ENCODE measurements around the gene THAP8.
"Not testable (repeated sequence)": the region's sequence is repeated elsewhere in the genome, so short reads cannot be mapped to it uniquely, and the experiment has no call there.

THAP8 gene

GRCh38 chr19:36067681-36068080 lies 13.6 kb upstream of the THAP8 start:
- no peak for DNase-seq

- no peak for DNase-seq
Observed at GRCh38 chr19:36064826-36065225, 10.7 kb upstream of the THAP8 start.

DNA sequence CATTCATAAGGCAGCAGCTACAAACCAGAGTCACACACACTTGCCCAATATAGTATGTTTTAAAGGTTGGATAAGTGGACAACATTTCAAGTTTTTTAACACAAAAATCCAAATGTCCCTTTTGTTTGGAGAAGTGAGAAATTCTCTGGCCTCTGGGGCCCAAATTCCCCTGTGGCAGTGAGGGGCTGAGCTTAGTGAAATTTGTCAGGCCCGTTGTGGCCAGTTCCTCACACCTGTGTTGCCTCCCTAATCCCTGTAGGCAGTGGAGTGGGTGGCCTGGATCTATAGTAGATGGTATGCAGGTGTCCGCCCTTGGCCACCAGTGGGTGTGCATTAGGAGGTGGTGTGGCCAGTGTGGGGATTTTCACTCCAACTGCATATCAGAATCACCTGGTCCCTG lies 7.3 kb upstream of the THAP8 start:
- DNase-seq, result no peak

DNA sequence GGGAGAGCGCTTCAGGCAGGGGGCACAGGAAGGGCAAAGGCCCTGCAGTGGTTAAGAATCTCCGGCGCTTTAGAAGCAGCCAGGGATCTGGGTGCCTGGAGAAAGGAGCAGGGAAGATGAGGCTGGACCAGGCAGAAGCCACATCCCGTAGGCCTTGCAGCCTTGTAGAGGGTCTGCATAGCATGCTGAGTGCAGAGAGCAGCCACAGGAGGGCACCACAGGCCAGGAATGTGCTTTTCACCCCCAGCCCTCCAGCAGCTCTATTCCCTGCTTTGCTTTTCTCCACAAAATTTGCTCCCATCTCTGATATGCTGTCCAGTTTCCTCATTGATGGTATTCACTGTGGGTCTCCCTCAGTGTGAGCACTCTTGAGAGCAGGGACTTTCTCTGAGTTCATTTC lies 6.3 kb upstream of the THAP8 start:
- peak; percentile 15 for DNase-seq

GRCh38 chr19:36059180-36059910 lies 5.3 kb upstream of the THAP8 start:
- no peak for DNase-seq

GRCh38 chr19:36058481-36059179 lies 4.5 kb upstream of the THAP8 start:
- no peak for DNase-seq

GRCh38 chr19:36054733-36055686 lies 925 bp upstream of the THAP8 start, which contains the start of gene WDR62:
Gene WDR62, plus strand, starts transcription at chr19:36054897. Its CDS starts 75 bp downstream, at chr19:36054972.
- peak; percentile 93 for DNase-seq

DNA sequence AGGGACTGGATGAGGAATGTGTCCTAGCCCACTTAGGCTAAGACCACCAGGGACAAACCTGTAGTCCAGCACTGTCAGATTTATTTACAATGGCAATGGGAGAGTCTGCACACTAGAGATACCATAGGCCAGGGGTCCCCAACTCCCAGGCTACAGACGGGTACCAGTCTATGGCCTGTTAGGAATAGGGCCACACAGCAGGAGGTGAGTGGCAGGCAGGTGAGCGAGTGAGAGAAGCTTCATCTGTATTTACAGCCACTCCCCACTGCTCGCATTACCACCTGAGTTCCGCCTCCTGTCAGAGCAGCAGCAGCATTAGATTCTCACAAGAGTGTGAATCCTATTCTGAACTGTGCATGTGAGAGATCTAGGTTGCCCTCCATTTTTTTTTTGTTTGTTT lies 2.4 kb downstream of the THAP8 start:
- DNase-seq, result no peak

GRCh38 chr19:36051236-36051635 lies 2.8 kb downstream of the THAP8 start:
- no peak for DNase-seq

GRCh38 chr19:36049080-36049698 lies 4.9 kb downstream of the THAP8 start:
- DNase-seq, result no peak

GRCh38 chr19:36047835-36048234 lies 6.2 kb downstream of the THAP8 start:
- no peak for DNase-seq

DNA sequence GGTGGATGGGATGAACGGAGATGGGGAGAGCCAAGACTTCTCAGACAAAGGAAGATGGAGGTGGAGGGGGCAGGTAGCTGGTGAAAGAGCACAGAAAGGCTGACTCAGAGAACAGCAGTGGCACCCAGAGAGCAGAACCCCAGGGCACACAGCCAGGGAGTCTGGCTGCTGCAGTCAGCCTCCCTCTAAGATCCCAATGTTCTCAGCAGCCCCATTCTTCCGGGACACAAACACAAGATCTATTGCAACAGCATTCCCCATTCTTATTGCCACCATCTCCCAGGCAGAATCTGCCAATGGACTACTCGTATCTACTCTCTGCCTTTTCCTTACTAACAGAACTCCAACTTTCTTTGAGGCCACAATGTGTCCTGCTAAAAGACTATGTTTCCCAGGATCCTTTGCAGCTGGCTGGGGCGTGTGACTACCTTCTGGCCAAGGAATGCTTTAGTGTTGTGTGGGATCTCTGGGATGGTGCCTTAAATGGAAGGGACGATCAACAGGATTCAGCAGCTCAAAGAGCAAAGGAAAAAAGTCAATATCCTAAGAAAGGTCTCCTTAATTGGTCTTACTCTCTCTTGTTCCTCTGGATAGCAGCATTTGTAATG lies 7.5 kb downstream of the THAP8 start:
- DNase-seq, result peak; percentile 25

DNA sequence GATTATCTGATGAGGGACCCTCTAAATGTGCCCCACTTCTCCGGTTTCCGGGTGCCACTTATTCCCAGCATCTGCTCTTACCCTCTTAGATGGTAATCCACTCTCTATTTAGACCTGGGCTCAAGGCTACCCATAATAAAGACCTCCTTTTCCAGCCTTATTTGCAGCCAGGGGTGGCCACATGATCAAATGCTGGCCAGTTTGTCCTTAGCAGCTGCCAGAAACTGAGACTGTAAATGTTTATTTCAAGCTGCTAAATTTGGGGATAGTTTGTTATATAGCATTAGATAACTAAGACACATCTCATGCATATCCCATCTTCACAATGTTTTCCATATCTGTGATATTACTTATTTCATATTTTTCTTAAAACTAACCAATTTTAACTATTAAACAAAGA lies 10.1 kb downstream of the THAP8 start:
- no peak for DNase-seq

GRCh38 chr19:36041831-36042230 lies 12.3 kb downstream of the THAP8 start:
- peak; percentile 84 for DNase-seq

DNA sequence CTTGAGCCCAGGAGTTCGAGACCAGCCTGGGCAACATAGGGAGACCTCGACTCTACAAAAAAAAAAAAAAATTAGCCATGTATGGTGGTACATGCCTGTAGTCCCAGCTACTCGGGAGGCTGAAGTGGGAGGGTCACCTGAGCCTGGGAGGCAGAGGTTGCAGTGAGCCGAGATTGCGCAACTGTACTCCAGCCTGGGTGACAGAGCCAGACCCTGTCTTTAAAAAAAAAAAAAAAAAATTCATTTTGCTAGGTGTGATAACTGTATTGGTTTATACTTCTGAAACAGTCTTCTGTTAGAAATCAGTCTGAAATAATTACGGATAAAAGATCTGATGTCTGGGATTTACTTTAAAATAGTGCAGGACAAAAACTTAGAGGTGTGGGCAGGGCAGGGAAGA lies 13.0 kb downstream of the THAP8 start:
- not testable (repeated sequence) for DNase-seq

DNA sequence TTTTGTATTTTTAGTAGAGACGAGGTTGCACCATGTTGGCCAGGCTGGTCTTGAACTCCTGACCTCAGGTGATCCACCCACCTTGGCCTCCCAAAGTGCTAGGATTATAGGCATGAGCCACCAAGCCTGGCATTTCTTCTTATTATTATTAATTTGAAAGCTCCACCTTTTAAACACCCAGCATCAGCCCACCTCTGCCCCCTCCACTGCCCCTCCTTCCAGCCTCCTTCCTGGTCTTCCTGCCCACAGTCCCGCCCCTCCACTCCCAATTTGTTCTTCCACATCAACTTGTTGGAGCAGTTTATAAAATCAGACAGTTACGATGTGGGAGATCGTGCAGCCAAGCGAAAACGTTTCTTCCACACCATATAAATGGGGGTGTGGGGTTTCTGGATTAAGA lies 13.6 kb downstream of the THAP8 start:
- no peak for DNase-seq

DNA sequence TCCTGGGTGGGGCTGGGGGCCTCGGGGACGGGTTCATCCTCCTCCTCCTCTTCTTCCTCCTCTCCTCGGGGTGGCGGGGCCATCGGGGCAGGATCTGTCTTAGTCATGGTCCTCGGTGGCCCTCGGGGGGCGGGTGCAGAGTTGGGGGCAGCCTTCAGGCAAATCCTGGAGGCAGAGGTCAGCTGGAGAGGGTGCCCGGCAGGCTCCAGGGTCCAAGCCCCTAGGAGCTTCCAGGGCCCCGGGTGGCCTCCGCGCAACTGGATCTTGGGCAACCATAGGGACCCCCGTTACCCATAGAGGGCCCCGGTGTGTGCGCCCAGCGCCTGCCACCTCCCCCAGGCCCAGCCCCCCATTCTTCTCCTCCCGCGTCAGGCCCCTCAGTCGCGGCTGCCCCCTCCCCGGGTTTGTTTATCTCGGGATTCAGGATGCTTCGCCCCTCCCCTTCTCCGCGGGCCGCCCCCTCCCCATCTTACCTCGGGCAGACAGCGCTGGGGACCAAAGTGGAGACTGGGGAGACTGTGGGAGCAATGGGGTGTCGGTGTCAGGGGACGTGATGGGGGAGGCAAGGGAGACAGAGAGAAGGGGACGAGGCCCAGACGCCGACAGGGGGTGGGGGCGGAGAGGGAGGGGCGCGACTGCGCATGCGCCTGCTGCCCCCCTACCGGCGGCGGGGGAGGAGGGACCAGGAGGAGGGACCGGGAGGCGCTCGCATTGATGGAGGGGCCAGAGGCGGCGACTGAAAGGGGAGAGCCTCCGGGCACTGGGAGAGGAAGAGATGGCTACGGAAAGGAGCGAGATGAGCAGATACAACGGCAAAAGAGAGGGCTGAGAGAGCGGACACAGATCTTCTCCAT lies 21.6 kb downstream of the THAP8 start, which contains the start of gene CLIP3:
Gene CLIP3 (minus strand): TSS at position 623 of the 854 bp plus-strand sequence. CDS start 516 bp downstream, at position 107.
- peak; percentile 32 for DNase-seq

- DNase-seq, result no peak
Observed at GRCh38 chr19:36031308-36031707, 22.8 kb downstream of the THAP8 start.

DNA sequence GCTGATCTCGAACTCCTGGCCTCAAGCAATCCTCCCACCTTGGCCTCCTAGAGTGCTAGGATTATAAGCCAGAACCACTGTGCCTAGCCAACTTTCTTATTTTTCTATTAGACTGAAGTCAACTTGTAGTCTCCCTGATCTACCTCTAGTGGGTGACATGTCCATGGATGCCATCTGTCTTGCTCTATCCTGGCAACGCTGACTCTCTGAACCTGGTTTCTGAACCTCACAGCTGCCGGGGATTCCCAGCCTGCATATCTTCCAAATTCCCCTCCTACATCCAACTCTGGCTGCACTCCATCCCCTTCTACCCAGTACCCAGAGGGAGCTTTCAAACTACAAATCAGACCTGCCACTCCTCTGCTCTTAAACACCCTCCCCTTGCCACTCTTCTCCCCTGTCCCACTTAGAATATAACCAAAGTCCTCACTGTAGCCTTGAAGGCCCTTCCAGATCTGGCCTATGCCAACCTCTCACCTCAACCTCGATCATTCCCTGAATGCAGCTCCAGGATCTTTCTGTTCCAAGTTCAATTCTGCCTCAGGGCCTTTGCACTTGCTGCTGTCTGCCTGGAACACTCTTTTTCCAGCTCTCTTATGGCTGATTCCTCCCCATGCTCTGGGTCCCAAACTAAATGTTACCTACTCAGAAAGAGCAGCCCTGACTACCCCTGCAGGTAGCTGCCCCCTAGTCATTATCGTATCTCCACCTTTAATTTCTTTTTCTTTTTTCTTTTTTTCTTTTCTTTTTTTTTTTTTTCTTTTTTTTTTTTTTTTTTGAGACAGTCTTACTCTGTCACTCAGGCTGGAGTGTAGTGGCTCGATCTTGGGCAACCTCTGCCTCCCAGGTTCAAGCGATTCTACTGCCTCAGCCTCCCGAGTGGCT lies 23.6 kb downstream of the THAP8 start:
- DNase-seq, result peak; percentile 15
